ENCODE data around the gene PDE3A.

PDE3A gene

GRCh38 chr12:20446836-20447235 is 78.5 kb downstream of the PDE3A start:
- H3K9me3 ChIP-seq (ENCODE audit: control insufficient read depth, insufficient read depth, low read length) = no peaks in the 10 kb centered on the region
- no peaks in the 10 kb centered on the region for H3K79me2 ChIP-seq (ENCODE audit: control insufficient read depth, low read length)
- no peak overlapping the region for H3K4me2 ChIP-seq (ENCODE audit: low read length)
- no peaks in the 10 kb centered on the region for H3F3A ChIP-seq (ENCODE audit: control insufficient read depth, insufficient read depth)
- H3K4me1 ChIP-seq (ENCODE audit: control insufficient read depth, low read length) = no peaks in the 10 kb centered on the region
- no peak overlapping the region for H3K27ac ChIP-seq (ENCODE audit: low read depth, low read length)
- H3K4me3 ChIP-seq (ENCODE audit: low read length) = no peak overlapping the region
- H3K27me3 ChIP-seq (ENCODE audit: control insufficient read depth, low read length) = no peaks in the 10 kb centered on the region
- no peaks in the 10 kb centered on the region for H3K36me3 ChIP-seq (ENCODE audit: control insufficient read depth, low read length)
- H4K20me1 ChIP-seq (ENCODE audit: control insufficient read depth, insufficient read depth, low read depth, low read length) = no peaks in the 10 kb centered on the region
- no peak for TF ChIP-seq CTCF (IDR thresholded peaks at IDR 0.05; ENCODE audit: low read depth, low read length, poor library complexity, severe bottlenecking)
- no peak for TF ChIP-seq EZH2phosphoT487 (IDR thresholded peaks at IDR 0.05; ENCODE audit: borderline replicate concordance, low read length)
- no peaks in the 10 kb centered on the region for H3K9me2 ChIP-seq (replicated peaks; ENCODE audit: control insufficient read depth, low read length)

- H3K27me3 ChIP-seq (ENCODE audit: control insufficient read depth, low read length) = no peaks in the 10 kb centered on the region
- no peaks in the 10 kb centered on the region for H3F3A ChIP-seq (ENCODE audit: control insufficient read depth, insufficient read depth)
- no peaks in the 10 kb centered on the region for H4K20me1 ChIP-seq (ENCODE audit: control insufficient read depth, insufficient read depth, low read depth, low read length)
- no peaks in the 10 kb centered on the region for H3K9me2 ChIP-seq (replicated peaks; ENCODE audit: control insufficient read depth, low read length)
- H3K4me2 ChIP-seq (ENCODE audit: low read length) = no peak overlapping the region
- H3K27ac ChIP-seq (ENCODE audit: low read depth, low read length) = no peak overlapping the region
- H3K4me3 ChIP-seq (ENCODE audit: low read length) = no peak overlapping the region
- H3K9me3 ChIP-seq (ENCODE audit: control insufficient read depth, insufficient read depth, low read length) = no peaks in the 10 kb centered on the region
- no peaks in the 10 kb centered on the region for H3K4me1 ChIP-seq (ENCODE audit: control insufficient read depth, low read length)
- TF ChIP-seq EZH2phosphoT487 (IDR thresholded peaks at IDR 0.05; ENCODE audit: borderline replicate concordance, low read length) (no peak), CTCF (IDR thresholded peaks at IDR 0.05; ENCODE audit: low read depth, low read length, poor library complexity, severe bottlenecking) (no peak)
- H3K36me3 ChIP-seq (ENCODE audit: control insufficient read depth, low read length) = no peaks in the 10 kb centered on the region
- no peaks in the 10 kb centered on the region for H3K79me2 ChIP-seq (ENCODE audit: control insufficient read depth, low read length)
These were observed 80.4 kb downstream of the PDE3A start for GRCh38 chr12:20448781-20449180.

- H3F3A ChIP-seq (ENCODE audit: control insufficient read depth, insufficient read depth) = no peaks in the 10 kb centered on the region
- no peaks in the 10 kb centered on the region for H3K27me3 ChIP-seq (ENCODE audit: control insufficient read depth, low read length)
- no peak overlapping the region for H3K4me2 ChIP-seq (ENCODE audit: low read length)
- TF ChIP-seq EZH2phosphoT487 (IDR thresholded peaks at IDR 0.05; ENCODE audit: borderline replicate concordance, low read length) (no peak), CTCF (IDR thresholded peaks at IDR 0.05; ENCODE audit: low read depth, low read length, poor library complexity, severe bottlenecking) (no peak)
- no peaks in the 10 kb centered on the region for H3K9me3 ChIP-seq (ENCODE audit: control insufficient read depth, insufficient read depth, low read length)
- no peaks in the 10 kb centered on the region for H3K9me2 ChIP-seq (replicated peaks; ENCODE audit: control insufficient read depth, low read length)
- H3K4me3 ChIP-seq (ENCODE audit: low read length) = no peak overlapping the region
- H3K27ac ChIP-seq (ENCODE audit: low read depth, low read length) = no peak overlapping the region
- H3K4me1 ChIP-seq (ENCODE audit: control insufficient read depth, low read length) = no peaks in the 10 kb centered on the region
- no peaks in the 10 kb centered on the region for H3K36me3 ChIP-seq (ENCODE audit: control insufficient read depth, low read length)
- H3K79me2 ChIP-seq (ENCODE audit: control insufficient read depth, low read length) = no peaks in the 10 kb centered on the region
- H4K20me1 ChIP-seq (ENCODE audit: control insufficient read depth, insufficient read depth, low read depth, low read length) = no peaks in the 10 kb centered on the region
These were observed 82.3 kb downstream of the PDE3A start for GRCh38 chr12:20450591-20451180.

All from DOHH2 (cell line).